HCT116 (cell line): ENCODE data around the gene RPH3AL. TPM values are rescaled to one million over a fixed set of nuclear protein-coding genes. Genes with fewer than 3 reads are reported as not detected.

Experiments used
- ATAC-seq: fragments of 200-7000 bp; cut with Tn5 transposase; 2 replicates; pipeline ENCODE4 v1.9.1; 2020; ENCODE audit warnings: mild to moderate bottlenecking, moderate library complexity
- BruUV-seq: library from RNA; stranded (reverse); fragments of 400-500 nt; replicated peaks from 2 replicates; lab custom pipeline; 2021; lab: Mats Ljungman, UMichigan
- CTCF ChIA-PET: fragments of 300-600 bp; sonication (Branson Sonifier 250); formaldehyde crosslinking; loops from one replicate; lab custom pipeline; 2021; ENCODE audit warnings: antibody characterized with exemption; lab: Charles Lee
- POLR2A ChIA-PET: fragments of 300-600, 350-600 bp; sonication (Branson Sonifier 250); formaldehyde crosslinking; loops from one replicate; lab custom pipeline; 2021; ENCODE audit warnings: antibody characterized with exemption; lab: Charles Lee
- RAD21 ChIA-PET, 2 experiments: fragments of 300-600 bp; sonication (Branson Sonifier 250); formaldehyde crosslinking; loops; one replicate each; lab custom pipeline; 2023; ENCODE audit warnings: low total read pairs in 2 of 2; ENCODE audit not compliant: uncharacterized antibody in 2 of 2, unreplicated experiment in 2 of 2, low non-redundant PET in 1 of 2; lab: Charles Lee
- DNase-seq: peaks from one replicate; pipeline ENCODE4 v3.0.0-alpha.2; 2010; ENCODE audit warnings: low read depth, low spot score
- H2AFZ ChIP-seq: fragments of 200-600 bp; shearing (Covaris generic), sonication (generic); 2 replicates; pipeline ENCODE4 v1.6.1; 2017; ENCODE audit warnings: low read depth, mixed run types, mixed read lengths, antibody characterized with exemption, low read length; ENCODE audit not compliant: poor library complexity, severe bottlenecking
- H3K27ac ChIP-seq: 2 replicates; pipeline ENCODE4 v1.5.1; 2012; ENCODE audit warnings: low read depth, low read length
- H3K27me3 ChIP-seq: fragments of 200-600 bp; sonication (generic); 2 replicates; pipeline ENCODE4 v1.6.1; 2016; ENCODE audit warnings: mixed run types, low read length, mixed read lengths; ENCODE audit not compliant: insufficient read depth
- H3K36me3 ChIP-seq, 2 experiments: fragments of 200-500 bp in 1 of 2; fragments of 200-600 bp in 1 of 2; sonication (Bioruptor generic) in 1 of 2; sonication (generic) in 1 of 2; 2 replicates each; pipeline versions ENCODE4 v1.5.1 to v1.6.1; 2014 to 2016; ENCODE audit warnings: low read length in 2 of 2, inconsistent platforms in 1 of 2, mixed read lengths in 1 of 2, mixed run types in 1 of 2; ENCODE audit not compliant: insufficient read depth in 2 of 2, control insufficient read depth in 1 of 2
- H3K4me1 ChIP-seq, 2 experiments: fragments of 200-600 bp in 1 of 2; sonication (generic) in 1 of 2; 2 replicates each; pipeline versions ENCODE4 v1.5.1 to v1.6.1; 2012 to 2017; ENCODE audit warnings: low read length in 2 of 2, inconsistent platforms in 1 of 2, mild to moderate bottlenecking in 1 of 2, mixed read lengths in 1 of 2, mixed run types in 1 of 2, moderate library complexity in 1 of 2; ENCODE audit not compliant: insufficient read depth in 2 of 2, control insufficient read depth in 1 of 2
- H3K4me2 ChIP-seq: fragments of 200-600 bp; sonication (generic); 2 replicates; pipeline ENCODE4 v1.6.1; 2017; ENCODE audit warnings: mixed run types, low read length, mixed read lengths
- H3K4me3 ChIP-seq, 2 experiments: fragments of 200-600 bp in 1 of 2; sonication (generic) in 1 of 2; replicated peaks in 1 of 2; 2 replicates each; pipeline ENCODE4 v1.5.1; 2011 to 2016; ENCODE audit warnings: low read length in 2 of 2, control low read depth in 1 of 2, low read depth in 1 of 2, mild to moderate bottlenecking in 1 of 2, mixed read lengths in 1 of 2, mixed run types in 1 of 2
- H3K79me2 ChIP-seq: fragments of 200-600 bp; sonication (generic); 2 replicates; pipeline ENCODE4 v1.6.1; 2017; ENCODE audit warnings: mild to moderate bottlenecking, mixed run types, low read length, moderate library complexity, mixed read lengths; ENCODE audit not compliant: insufficient read depth
- H3K9ac ChIP-seq: fragments of 200-600 bp; sonication (generic); 2 replicates; pipeline ENCODE4 v1.6.1; 2016; ENCODE audit warnings: low read length, mixed read lengths
- H3K9me2 ChIP-seq: fragments of 200-600 bp; sonication (generic), shearing (Covaris generic); 2 replicates; pipeline ENCODE4 v1.6.1; 2017; ENCODE audit warnings: mixed run types, mild to moderate bottlenecking, moderate library complexity; ENCODE audit not compliant: insufficient read depth
- H3K9me3 ChIP-seq, 2 experiments: fragments of 200-500 bp in 1 of 2; fragments of 200-600 bp in 1 of 2; sonication (Bioruptor generic) in 1 of 2; sonication (generic) in 1 of 2; 2 replicates each; pipeline ENCODE4 v1.6.1; 2014 to 2017; ENCODE audit warnings: low read length in 2 of 2, mixed read lengths in 2 of 2, inconsistent platforms in 1 of 2, low read depth in 1 of 2, mild to moderate bottlenecking in 1 of 2, mixed run types in 1 of 2, moderate library complexity in 1 of 2; ENCODE audit not compliant: control insufficient read depth in 1 of 2, insufficient read depth in 1 of 2
- H4K20me1 ChIP-seq: fragments of 200-600 bp; sonication (generic), shearing (Covaris generic); 2 replicates; pipeline ENCODE4 v1.6.1; 2017; ENCODE audit warnings: mixed run types, mild to moderate bottlenecking, moderate library complexity; ENCODE audit not compliant: insufficient read depth
- ATF3 ChIP-seq: IDR thresholded peaks from 2 replicates; pipeline ENCODE4 v1.6.1; 2012
- CBX3 ChIP-seq: IDR thresholded peaks from 2 replicates; pipeline ENCODE4 v1.6.1; 2012; ENCODE audit warnings: low read depth
- CEBPB ChIP-seq: IDR thresholded peaks from 2 replicates; pipeline ENCODE4 v1.6.1; 2012; ENCODE audit warnings: low read depth
- CTCF ChIP-seq, 3 experiments: fragments of 200-600 bp in 1 of 3; sonication (generic) in 1 of 3; IDR thresholded peaks in 2 of 3; conservative IDR thresholded peaks in 1 of 3; 2 replicates each; pipeline ENCODE4 v1.5.1; 2012 to 2017; ENCODE audit warnings: low read depth in 2 of 3, low read length in 2 of 3, antibody characterized with exemption in 1 of 3, borderline replicate concordance in 1 of 3, control low read depth in 1 of 3, mild to moderate bottlenecking in 1 of 3, mixed read lengths in 1 of 3, mixed run types in 1 of 3, moderate library complexity in 1 of 3; ENCODE audit not compliant: insufficient read depth in 1 of 3
- EGR1 ChIP-seq: IDR thresholded peaks from 2 replicates; pipeline ENCODE4 v1.6.1; 2012; ENCODE audit warnings: low read depth
- ELF1 ChIP-seq: IDR thresholded peaks from 2 replicates; pipeline ENCODE4 v1.6.1; 2012; ENCODE audit warnings: low read depth, borderline replicate concordance
- EZH2 ChIP-seq: fragments of 200-600 bp; sonication (generic); IDR thresholded peaks from 2 replicates; pipeline ENCODE4 v1.6.1; 2017; ENCODE audit warnings: antibody characterized with exemption, mixed run types
- FOSL1 ChIP-seq: IDR thresholded peaks from 2 replicates; pipeline ENCODE4 v1.6.1; 2012; ENCODE audit warnings: low read depth
- JUND ChIP-seq: IDR thresholded peaks from 2 replicates; pipeline ENCODE4 v1.6.1; 2012
- POLR2A ChIP-seq: IDR thresholded peaks from 2 replicates; pipeline ENCODE4 v1.7.0; 2011; ENCODE audit warnings: borderline replicate concordance; ENCODE audit not compliant: insufficient read depth, insufficient read length; ENCODE audit errors: extremely low read depth
- POLR2AphosphoS5 ChIP-seq: IDR thresholded peaks from 2 replicates; pipeline ENCODE4 v1.6.1; 2011; ENCODE audit warnings: mild to moderate bottlenecking, low read depth, low read length, moderate library complexity
- RAD21 ChIP-seq: IDR thresholded peaks from 2 replicates; pipeline ENCODE4 v1.6.1; 2012; ENCODE audit warnings: low read depth, mild to moderate bottlenecking
- SIN3A ChIP-seq: IDR thresholded peaks from 2 replicates; pipeline ENCODE4 v1.6.1; 2012; ENCODE audit warnings: low read depth
- SRF ChIP-seq: IDR thresholded peaks from 2 replicates; pipeline ENCODE4 v1.6.1; 2012; ENCODE audit warnings: low read depth
- TCF7L2 ChIP-seq: IDR thresholded peaks from 2 replicates; pipeline ENCODE4 v1.7.0; 2011; ENCODE audit warnings: borderline replicate concordance, inconsistent platforms; ENCODE audit not compliant: insufficient read depth, insufficient read length; ENCODE audit errors: extremely low read depth
- ZNF274 ChIP-seq: fragments of 200-500 bp; sonication (Bioruptor generic); IDR thresholded peaks from 2 replicates; pipeline ENCODE4 v1.6.1; 2014; ENCODE audit warnings: mild to moderate bottlenecking, low read depth, low read length, inconsistent platforms
- intact Hi-C: fragments of 100-400 bp; cut with micrococcal nuclease; formaldehyde crosslinking; loops from 2 replicates; pipeline ENCODE4 v1.10.0; 2022
- total RNA-seq: library from RNA; stranded (reverse); gene quantifications from one replicate; pipeline ENCODE4 v1.2.1, GENCODE V29; 2021; ENCODE audit not compliant: unreplicated experiment
- TF ChIP-seq, protein P1 (sequence below): IDR thresholded peaks from 2 replicates; pipeline ENCODE4 v1.6.1; 2012
- TF ChIP-seq, protein P2 (sequence below): IDR thresholded peaks from 2 replicates; pipeline ENCODE4 v1.6.1; 2012; ENCODE audit warnings: low read depth

Gene RPH3AL
- total RNA-seq, 1 experiment from 2014 or later = 17.0 TPM

GRCh38 chr17:357644-358043, 5.0 kb upstream of the RPH3AL start:
- Histone ChIP-seq H3K9ac (no peak overlapping the region), H4K20me1 (no peaks in the 10 kb centered on the region), H3K79me2 (0 out of 2 replicates have a peak, but pooled peaks cover 9% of the 10 kb centered on the region), H3K9me2 (no peaks in the 10 kb centered on the region), H3K9me3 (no peaks in the 10 kb centered on the region; a peak in 2 of 4 replicates), H2AFZ (no peak overlapping the region), H3K27me3 (no peaks in the 10 kb centered on the region), H3K4me2 (no peak overlapping the region), H3K4me3 (no peak overlapping the region), H3K4me1 (peaks cover 3 to 10% of the 10 kb centered on the region in 2 experiments; a peak in 3 of 4 replicates), H3K27ac (no peak overlapping the region), H3K36me3 (no peaks in the 10 kb centered on the region)
- BruUV-seq = no TSS peak
- RAD21 ChIA-PET = no interaction called here
- POLR2A ChIA-PET = no interaction called here
- CTCF ChIA-PET = no interaction called here
- DNase-seq (no peak), ATAC-seq (no peak)
- TF ChIP-seq TCF7L2 (no peak), CTCF (IDR thresholded peaks at IDR 0.05 in 2 of 3, conservative IDR thresholded peaks at IDR 0.05 in 1 of 3; ENCODE audit: borderline replicate concordance in 1 of 3, insufficient read depth in 1 of 3, low read depth in 2 of 3, low read length in 2 of 3) (no peak), RAD21 (no peak), SRF (no peak), ELF1 (no peak), CEBPB (no peak), EZH2 (no peak), FOSL1 (no peak), EGR1 (no peak), JUND (no peak), SIN3A (no peak), ZNF274 (no peak), ATF3 (no peak), POLR2AphosphoS5 (no peak), CBX3 (no peak), POLR2A (no peak)
- TF ChIP-seq, protein P1, sequence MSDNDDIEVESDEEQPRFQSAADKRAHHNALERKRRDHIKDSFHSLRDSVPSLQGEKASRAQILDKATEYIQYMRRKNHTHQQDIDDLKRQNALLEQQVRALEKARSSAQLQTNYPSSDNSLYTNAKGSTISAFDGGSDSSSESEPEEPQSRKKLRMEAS = no peak
- TF ChIP-seq, protein P2, sequence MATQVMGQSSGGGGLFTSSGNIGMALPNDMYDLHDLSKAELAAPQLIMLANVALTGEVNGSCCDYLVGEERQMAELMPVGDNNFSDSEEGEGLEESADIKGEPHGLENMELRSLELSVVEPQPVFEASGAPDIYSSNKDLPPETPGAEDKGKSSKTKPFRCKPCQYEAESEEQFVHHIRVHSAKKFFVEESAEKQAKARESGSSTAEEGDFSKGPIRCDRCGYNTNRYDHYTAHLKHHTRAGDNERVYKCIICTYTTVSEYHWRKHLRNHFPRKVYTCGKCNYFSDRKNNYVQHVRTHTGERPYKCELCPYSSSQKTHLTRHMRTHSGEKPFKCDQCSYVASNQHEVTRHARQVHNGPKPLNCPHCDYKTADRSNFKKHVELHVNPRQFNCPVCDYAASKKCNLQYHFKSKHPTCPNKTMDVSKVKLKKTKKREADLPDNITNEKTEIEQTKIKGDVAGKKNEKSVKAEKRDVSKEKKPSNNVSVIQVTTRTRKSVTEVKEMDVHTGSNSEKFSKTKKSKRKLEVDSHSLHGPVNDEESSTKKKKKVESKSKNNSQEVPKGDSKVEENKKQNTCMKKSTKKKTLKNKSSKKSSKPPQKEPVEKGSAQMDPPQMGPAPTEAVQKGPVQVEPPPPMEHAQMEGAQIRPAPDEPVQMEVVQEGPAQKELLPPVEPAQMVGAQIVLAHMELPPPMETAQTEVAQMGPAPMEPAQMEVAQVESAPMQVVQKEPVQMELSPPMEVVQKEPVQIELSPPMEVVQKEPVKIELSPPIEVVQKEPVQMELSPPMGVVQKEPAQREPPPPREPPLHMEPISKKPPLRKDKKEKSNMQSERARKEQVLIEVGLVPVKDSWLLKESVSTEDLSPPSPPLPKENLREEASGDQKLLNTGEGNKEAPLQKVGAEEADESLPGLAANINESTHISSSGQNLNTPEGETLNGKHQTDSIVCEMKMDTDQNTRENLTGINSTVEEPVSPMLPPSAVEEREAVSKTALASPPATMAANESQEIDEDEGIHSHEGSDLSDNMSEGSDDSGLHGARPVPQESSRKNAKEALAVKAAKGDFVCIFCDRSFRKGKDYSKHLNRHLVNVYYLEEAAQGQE = no peak
- intact Hi-C loops = no loop called here
